Erythroblast (primary cell): ENCODE measurements around the gene KRT9.

Experiments used
- GATA1 ChIP-seq: IDR thresholded peaks from 2 replicates; pipeline ENCODE4 v1.6.1; 2011; ENCODE audit warnings: low read depth, mild to moderate bottlenecking, control low read depth, low read length, moderate library complexity
- POLR2A ChIP-seq: IDR thresholded peaks from 2 replicates; pipeline ENCODE4 v1.6.1; 2011; ENCODE audit warnings: mild to moderate bottlenecking, low read length

DNA sequence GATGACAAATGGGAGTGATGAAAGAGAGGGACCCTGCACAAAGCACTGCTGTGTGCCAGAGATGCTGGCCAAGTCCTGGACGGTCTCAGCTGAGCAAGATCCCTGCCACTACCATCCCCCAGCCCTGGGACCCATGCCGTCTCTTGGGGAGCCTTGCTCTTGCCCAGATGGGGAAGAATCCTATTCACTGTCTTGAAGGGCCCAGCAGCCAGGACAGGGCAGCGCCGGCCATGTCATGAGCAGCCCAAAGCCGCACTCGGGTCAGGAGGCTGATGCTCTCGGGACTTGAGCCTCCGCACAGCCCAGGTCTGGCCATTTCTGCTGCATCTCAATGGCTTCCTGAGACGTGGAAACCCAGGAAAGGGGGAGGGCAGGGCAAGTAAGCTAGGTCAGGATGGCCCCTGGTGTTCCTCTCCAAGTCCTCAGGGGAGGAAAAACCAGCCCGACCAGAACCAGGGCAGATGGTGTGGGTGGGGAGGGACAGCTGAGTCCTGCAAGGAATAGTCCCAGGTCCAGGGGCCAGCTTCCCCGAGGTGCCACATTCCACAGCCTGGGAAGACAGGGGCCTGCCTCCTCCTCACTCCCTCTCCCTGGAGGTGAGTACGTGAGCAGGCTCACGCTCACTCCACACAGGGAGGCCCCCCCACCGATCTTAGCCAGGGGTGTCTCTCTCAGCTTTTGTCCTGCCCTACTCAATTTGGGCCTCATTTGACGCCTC, 35.9 kb downstream of the KRT9 start:
- TF ChIP-seq POLR2A (no peak), GATA1 (no peak)
